Measurements from ENCODE around the gene FBXL19. TPM values are rescaled to one million over a fixed set of nuclear protein-coding genes. Genes with fewer than 3 reads are reported as not detected.

Gene FBXL19
- polyA plus RNA-seq, 2 of the 4 experiments (the other 2 are of a cell fraction): 5.6 to 21.5 TPM

- peak overlapping the region; percentile 92 for H3K4me2 ChIP-seq
- peak overlapping the region; percentile 97 to 100 for H3K27ac ChIP-seq
- DNase-seq (ENCODE audit: low read depth in 1 of 2, low spot score in 1 of 2) (peak; percentile 68 to 89), ATAC-seq (peak; percentile 33 to 57), FAIRE-seq (no peak)
- ChIA-PET POLR2A (interaction anchor here (0.5 to 1.9 kb wide), 16 partner anchors 9 to 463 kb away, joined by 3 to 14 read pairs (median 6); partner anchors contain the start of genes ARMC5, FUS, HSD3B7 and KAT8), CTCF (interaction anchor here (0.9 to 1.6 kb wide), 4 partner anchors 9 to 872 kb away, joined by 3 to 13 read pairs (median 4); partner anchors contain the start of gene HSD3B7)
- no peak; the same call in 1 of the 2 replicates for TF ChIP-seq FOXS1 (CRISPR knock-in tag; IDR thresholded peaks at IDR 0.05)
- TF ChIP-seq FOSL2 (IDR thresholded peaks at IDR 0.05): no peak
- 0 out of 2 replicates have a peak, but pooled peaks have one; percentile 8 for TF ChIP-seq FOSL2 (CRISPR knock-in tag; IDR thresholded peaks at IDR 0.05)
- TF ChIP-seq MAFK (IDR thresholded peaks at IDR 0.05; ENCODE audit: partially characterized antibody): no peak
- no peak for TF ChIP-seq HOXB5 (CRISPR knock-in tag; IDR thresholded peaks at IDR 0.05)
- TF ChIP-seq FOSB (CRISPR knock-in tag; IDR thresholded peaks at IDR 0.05): no peak
- TF ChIP-seq PHF8 (IDR thresholded peaks at IDR 0.05; ENCODE audit: borderline replicate concordance, low read depth): peak; percentile 60; the same call in 1 of the 2 replicates
- TF ChIP-seq, protein P1, sequence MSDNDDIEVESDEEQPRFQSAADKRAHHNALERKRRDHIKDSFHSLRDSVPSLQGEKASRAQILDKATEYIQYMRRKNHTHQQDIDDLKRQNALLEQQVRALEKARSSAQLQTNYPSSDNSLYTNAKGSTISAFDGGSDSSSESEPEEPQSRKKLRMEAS (IDR thresholded peaks at IDR 0.05): peak; percentile 48; the same call in 1 of the 2 replicates
- TF ChIP-seq, protein P2, sequence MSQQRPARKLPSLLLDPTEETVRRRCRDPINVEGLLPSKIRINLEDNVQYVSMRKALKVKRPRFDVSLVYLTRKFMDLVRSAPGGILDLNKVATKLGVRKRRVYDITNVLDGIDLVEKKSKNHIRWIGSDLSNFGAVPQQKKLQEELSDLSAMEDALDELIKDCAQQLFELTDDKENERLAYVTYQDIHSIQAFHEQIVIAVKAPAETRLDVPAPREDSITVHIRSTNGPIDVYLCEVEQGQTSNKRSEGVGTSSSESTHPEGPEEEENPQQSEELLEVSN (IDR thresholded peaks at IDR 0.05; ENCODE audit: borderline replicate concordance, low read depth): peak; percentile 62
- peak; percentile 54; the same call in 1 of the 2 replicates for TF ChIP-seq KDM1A (IDR thresholded peaks at IDR 0.05; ENCODE audit: low read depth)
- TF ChIP-seq RFX5 (IDR thresholded peaks at IDR 0.05): no peak
- TF ChIP-seq ATOH8 (CRISPR knock-in tag; IDR thresholded peaks at IDR 0.05; ENCODE audit: low read depth): no peak
- TF ChIP-seq, protein P3, sequence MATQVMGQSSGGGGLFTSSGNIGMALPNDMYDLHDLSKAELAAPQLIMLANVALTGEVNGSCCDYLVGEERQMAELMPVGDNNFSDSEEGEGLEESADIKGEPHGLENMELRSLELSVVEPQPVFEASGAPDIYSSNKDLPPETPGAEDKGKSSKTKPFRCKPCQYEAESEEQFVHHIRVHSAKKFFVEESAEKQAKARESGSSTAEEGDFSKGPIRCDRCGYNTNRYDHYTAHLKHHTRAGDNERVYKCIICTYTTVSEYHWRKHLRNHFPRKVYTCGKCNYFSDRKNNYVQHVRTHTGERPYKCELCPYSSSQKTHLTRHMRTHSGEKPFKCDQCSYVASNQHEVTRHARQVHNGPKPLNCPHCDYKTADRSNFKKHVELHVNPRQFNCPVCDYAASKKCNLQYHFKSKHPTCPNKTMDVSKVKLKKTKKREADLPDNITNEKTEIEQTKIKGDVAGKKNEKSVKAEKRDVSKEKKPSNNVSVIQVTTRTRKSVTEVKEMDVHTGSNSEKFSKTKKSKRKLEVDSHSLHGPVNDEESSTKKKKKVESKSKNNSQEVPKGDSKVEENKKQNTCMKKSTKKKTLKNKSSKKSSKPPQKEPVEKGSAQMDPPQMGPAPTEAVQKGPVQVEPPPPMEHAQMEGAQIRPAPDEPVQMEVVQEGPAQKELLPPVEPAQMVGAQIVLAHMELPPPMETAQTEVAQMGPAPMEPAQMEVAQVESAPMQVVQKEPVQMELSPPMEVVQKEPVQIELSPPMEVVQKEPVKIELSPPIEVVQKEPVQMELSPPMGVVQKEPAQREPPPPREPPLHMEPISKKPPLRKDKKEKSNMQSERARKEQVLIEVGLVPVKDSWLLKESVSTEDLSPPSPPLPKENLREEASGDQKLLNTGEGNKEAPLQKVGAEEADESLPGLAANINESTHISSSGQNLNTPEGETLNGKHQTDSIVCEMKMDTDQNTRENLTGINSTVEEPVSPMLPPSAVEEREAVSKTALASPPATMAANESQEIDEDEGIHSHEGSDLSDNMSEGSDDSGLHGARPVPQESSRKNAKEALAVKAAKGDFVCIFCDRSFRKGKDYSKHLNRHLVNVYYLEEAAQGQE (IDR thresholded peaks at IDR 0.05): 0 out of 2 replicates have a peak, but pooled peaks have one; percentile 15
- no peak for TF ChIP-seq ESRRA (IDR thresholded peaks at IDR 0.05; ENCODE audit: borderline replicate concordance, low read length)
- no peak for TF ChIP-seq HEYL (CRISPR knock-in tag; IDR thresholded peaks at IDR 0.05)
- H3K4me3 ChIP-seq: peak overlapping the region; percentile 61
- under 1% methylated on average over 18 of the region's 23 CpGs for WGBS (ENCODE audit: missing lambda C conversion rate)
- H3K9me3 ChIP-seq: no peaks in the 10 kb centered on the region
- peaks cover 44% of the 10 kb centered on the region for H3K4me1 ChIP-seq
Measured at GRCh38 chr16:30996324-30996984, 73.1 kb downstream of the FBXL19 start.

DNA sequence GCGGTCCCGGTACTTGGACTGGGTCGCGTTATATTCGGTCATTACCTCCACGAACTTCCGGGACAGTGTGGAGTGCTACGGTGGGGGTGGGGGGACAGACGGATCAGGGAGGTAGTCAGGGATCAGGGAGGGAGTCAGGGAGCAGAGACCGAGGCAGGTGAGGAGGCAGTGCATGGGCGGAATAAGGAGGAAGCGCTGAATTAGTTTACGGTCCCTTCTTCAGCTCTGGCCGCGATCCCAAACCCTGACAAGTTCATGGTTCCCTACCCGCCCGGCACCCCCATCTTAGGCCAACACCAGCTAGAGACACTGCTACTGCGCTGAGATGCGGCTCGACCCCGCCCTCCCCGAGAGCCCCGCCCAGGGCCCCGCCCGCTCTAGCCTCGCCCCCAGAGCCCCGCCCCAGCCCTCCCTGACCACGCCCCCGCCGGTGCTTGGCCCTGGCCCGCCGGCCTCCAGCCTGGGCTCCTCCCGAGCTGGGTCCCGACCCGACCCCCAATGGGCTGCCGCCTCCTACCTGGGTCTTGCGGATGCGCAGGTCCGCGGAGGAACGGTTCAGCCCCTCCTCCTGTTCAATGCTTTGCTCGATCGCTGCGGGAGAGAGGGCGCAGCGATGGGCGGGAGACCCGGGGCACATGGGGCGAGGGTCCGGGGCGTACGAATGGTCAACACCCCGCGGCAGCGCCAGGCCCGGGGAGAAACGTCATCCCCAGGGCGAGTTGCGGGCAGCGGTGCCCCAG lies 73.8 kb downstream of the FBXL19 start:
- ATAC-seq (peak; percentile 77 to 87), FAIRE-seq (no peak), DNase-seq (ENCODE audit: low read depth in 1 of 2, low spot score in 1 of 2) (peak; percentile 93 to 95)
- Histone ChIP-seq H3K27ac (peak overlapping the region; percentile 97 to 100), H3K4me1 (peaks cover 44% of the 10 kb centered on the region), H3K4me3 (peak overlapping the region; percentile 61), H3K4me2 (peak overlapping the region; percentile 92), H3K9me3 (no peaks in the 10 kb centered on the region)
- ChIA-PET CTCF (interaction anchor here (0.9 to 1.6 kb wide), 4 partner anchors 10 to 145 kb away, joined by 3 to 13 read pairs (median 4); partner anchors contain the start of gene HSD3B7), POLR2A (interaction anchor here (0.5 to 1.9 kb wide), 16 partner anchors 10 to 462 kb away, joined by 3 to 14 read pairs (median 6); partner anchors contain the start of genes ARMC5, FUS, HSD3B7 and KAT8)
- WGBS (ENCODE audit: missing lambda C conversion rate): under 1% methylated on average over 30 of the region's 60 CpGs
- TF ChIP-seq POLR2A (IDR thresholded peaks at IDR 0.05; ENCODE audit: low read length): peak; percentile 58
- peak; percentile 39 for TF ChIP-seq PHF8 (IDR thresholded peaks at IDR 0.05; ENCODE audit: borderline replicate concordance, low read depth)
- TF ChIP-seq HOXB5 (CRISPR knock-in tag; IDR thresholded peaks at IDR 0.05): peak; percentile 60; the same call in 1 of the 2 replicates
- TF ChIP-seq, protein P4, sequence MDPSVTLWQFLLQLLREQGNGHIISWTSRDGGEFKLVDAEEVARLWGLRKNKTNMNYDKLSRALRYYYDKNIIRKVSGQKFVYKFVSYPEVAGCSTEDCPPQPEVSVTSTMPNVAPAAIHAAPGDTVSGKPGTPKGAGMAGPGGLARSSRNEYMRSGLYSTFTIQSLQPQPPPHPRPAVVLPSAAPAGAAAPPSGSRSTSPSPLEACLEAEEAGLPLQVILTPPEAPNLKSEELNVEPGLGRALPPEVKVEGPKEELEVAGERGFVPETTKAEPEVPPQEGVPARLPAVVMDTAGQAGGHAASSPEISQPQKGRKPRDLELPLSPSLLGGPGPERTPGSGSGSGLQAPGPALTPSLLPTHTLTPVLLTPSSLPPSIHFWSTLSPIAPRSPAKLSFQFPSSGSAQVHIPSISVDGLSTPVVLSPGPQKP (IDR thresholded peaks at IDR 0.05; ENCODE audit: low read depth, low read length): no peak
- peak; percentile 66; the same call in 1 of the 2 replicates for TF ChIP-seq PBX3 (IDR thresholded peaks at IDR 0.05)
- no peak for TF ChIP-seq ZC3H11A (IDR thresholded peaks at IDR 0.05)
- TF ChIP-seq, protein P3 (IDR thresholded peaks at IDR 0.05): no peak
- TF ChIP-seq HEYL (CRISPR knock-in tag; IDR thresholded peaks at IDR 0.05): no peak
- no peak for TF ChIP-seq MAZ (IDR thresholded peaks at IDR 0.05; ENCODE audit: borderline replicate concordance, low read depth, low read length)
- 0 out of 2 replicates have a peak, but pooled peaks have one; percentile 42 for TF ChIP-seq MYC (IDR thresholded peaks at IDR 0.05; ENCODE audit: borderline replicate concordance, low read length)

Measured in A549 (cell line).